HCT116 (cell line): ENCODE results near the gene CSF3R. TPM values are rescaled to one million over a fixed set of nuclear protein-coding genes. Genes with fewer than 3 reads are reported as not detected.

Source experiments
- ATAC-seq: fragments of 200-7000 bp; cut with Tn5 transposase; 2 replicates; pipeline ENCODE4 v1.9.1; 2020; ENCODE audit warnings: mild to moderate bottlenecking, moderate library complexity
- BruUV-seq: library from RNA; stranded (reverse); fragments of 400-500 nt; replicated peaks from 2 replicates; lab custom pipeline; 2021; lab: Mats Ljungman, UMichigan
- CTCF ChIA-PET: fragments of 300-600 bp; sonication (Branson Sonifier 250); formaldehyde crosslinking; loops from one replicate; lab custom pipeline; 2021; ENCODE audit warnings: antibody characterized with exemption; lab: Charles Lee
- POLR2A ChIA-PET: fragments of 300-600, 350-600 bp; sonication (Branson Sonifier 250); formaldehyde crosslinking; loops from one replicate; lab custom pipeline; 2021; ENCODE audit warnings: antibody characterized with exemption; lab: Charles Lee
- RAD21 ChIA-PET, 2 experiments: fragments of 300-600 bp; sonication (Branson Sonifier 250); formaldehyde crosslinking; loops; one replicate each; lab custom pipeline; 2023; ENCODE audit warnings: low total read pairs in 2 of 2; ENCODE audit not compliant: uncharacterized antibody in 2 of 2, unreplicated experiment in 2 of 2, low non-redundant PET in 1 of 2; lab: Charles Lee
- DNase-seq: peaks from one replicate; pipeline ENCODE4 v3.0.0-alpha.2; 2010; ENCODE audit warnings: low read depth, low spot score
- H2AFZ ChIP-seq: fragments of 200-600 bp; shearing (Covaris generic), sonication (generic); 2 replicates; pipeline ENCODE4 v1.6.1; 2017; ENCODE audit warnings: low read depth, mixed run types, mixed read lengths, antibody characterized with exemption, low read length; ENCODE audit not compliant: poor library complexity, severe bottlenecking
- H3K27ac ChIP-seq: 2 replicates; pipeline ENCODE4 v1.5.1; 2012; ENCODE audit warnings: low read depth, low read length
- H3K27me3 ChIP-seq: fragments of 200-600 bp; sonication (generic); 2 replicates; pipeline ENCODE4 v1.6.1; 2016; ENCODE audit warnings: mixed run types, low read length, mixed read lengths; ENCODE audit not compliant: insufficient read depth
- H3K36me3 ChIP-seq, 2 experiments: fragments of 200-500 bp in 1 of 2; fragments of 200-600 bp in 1 of 2; sonication (Bioruptor generic) in 1 of 2; sonication (generic) in 1 of 2; 2 replicates each; pipeline versions ENCODE4 v1.5.1 to v1.6.1; 2014 to 2016; ENCODE audit warnings: low read length in 2 of 2, inconsistent platforms in 1 of 2, mixed read lengths in 1 of 2, mixed run types in 1 of 2; ENCODE audit not compliant: insufficient read depth in 2 of 2, control insufficient read depth in 1 of 2
- H3K4me1 ChIP-seq, 2 experiments: fragments of 200-600 bp in 1 of 2; sonication (generic) in 1 of 2; 2 replicates each; pipeline versions ENCODE4 v1.5.1 to v1.6.1; 2012 to 2017; ENCODE audit warnings: low read length in 2 of 2, inconsistent platforms in 1 of 2, mild to moderate bottlenecking in 1 of 2, mixed read lengths in 1 of 2, mixed run types in 1 of 2, moderate library complexity in 1 of 2; ENCODE audit not compliant: insufficient read depth in 2 of 2, control insufficient read depth in 1 of 2
- H3K4me2 ChIP-seq: fragments of 200-600 bp; sonication (generic); 2 replicates; pipeline ENCODE4 v1.6.1; 2017; ENCODE audit warnings: mixed run types, low read length, mixed read lengths
- H3K4me3 ChIP-seq, 2 experiments: fragments of 200-600 bp in 1 of 2; sonication (generic) in 1 of 2; replicated peaks in 1 of 2; 2 replicates each; pipeline ENCODE4 v1.5.1; 2011 to 2016; ENCODE audit warnings: low read length in 2 of 2, control low read depth in 1 of 2, low read depth in 1 of 2, mild to moderate bottlenecking in 1 of 2, mixed read lengths in 1 of 2, mixed run types in 1 of 2
- H3K79me2 ChIP-seq: fragments of 200-600 bp; sonication (generic); 2 replicates; pipeline ENCODE4 v1.6.1; 2017; ENCODE audit warnings: mild to moderate bottlenecking, mixed run types, low read length, moderate library complexity, mixed read lengths; ENCODE audit not compliant: insufficient read depth
- H3K9ac ChIP-seq: fragments of 200-600 bp; sonication (generic); 2 replicates; pipeline ENCODE4 v1.6.1; 2016; ENCODE audit warnings: low read length, mixed read lengths
- H3K9me2 ChIP-seq: fragments of 200-600 bp; sonication (generic), shearing (Covaris generic); 2 replicates; pipeline ENCODE4 v1.6.1; 2017; ENCODE audit warnings: mixed run types, mild to moderate bottlenecking, moderate library complexity; ENCODE audit not compliant: insufficient read depth
- H3K9me3 ChIP-seq, 2 experiments: fragments of 200-500 bp in 1 of 2; fragments of 200-600 bp in 1 of 2; sonication (Bioruptor generic) in 1 of 2; sonication (generic) in 1 of 2; 2 replicates each; pipeline ENCODE4 v1.6.1; 2014 to 2017; ENCODE audit warnings: low read length in 2 of 2, mixed read lengths in 2 of 2, inconsistent platforms in 1 of 2, low read depth in 1 of 2, mild to moderate bottlenecking in 1 of 2, mixed run types in 1 of 2, moderate library complexity in 1 of 2; ENCODE audit not compliant: control insufficient read depth in 1 of 2, insufficient read depth in 1 of 2
- H4K20me1 ChIP-seq: fragments of 200-600 bp; sonication (generic), shearing (Covaris generic); 2 replicates; pipeline ENCODE4 v1.6.1; 2017; ENCODE audit warnings: mixed run types, mild to moderate bottlenecking, moderate library complexity; ENCODE audit not compliant: insufficient read depth
- ATF3 ChIP-seq: IDR thresholded peaks from 2 replicates; pipeline ENCODE4 v1.6.1; 2012
- CBX3 ChIP-seq: IDR thresholded peaks from 2 replicates; pipeline ENCODE4 v1.6.1; 2012; ENCODE audit warnings: low read depth
- CEBPB ChIP-seq: IDR thresholded peaks from 2 replicates; pipeline ENCODE4 v1.6.1; 2012; ENCODE audit warnings: low read depth
- EZH2 ChIP-seq: fragments of 200-600 bp; sonication (generic); IDR thresholded peaks from 2 replicates; pipeline ENCODE4 v1.6.1; 2017; ENCODE audit warnings: antibody characterized with exemption, mixed run types
- JUND ChIP-seq: IDR thresholded peaks from 2 replicates; pipeline ENCODE4 v1.6.1; 2012
- MAX ChIP-seq: IDR thresholded peaks from 2 replicates; pipeline ENCODE4 v1.6.1; 2012
- POLR2AphosphoS5 ChIP-seq: IDR thresholded peaks from 2 replicates; pipeline ENCODE4 v1.6.1; 2011; ENCODE audit warnings: mild to moderate bottlenecking, low read depth, low read length, moderate library complexity
- RAD21 ChIP-seq: IDR thresholded peaks from 2 replicates; pipeline ENCODE4 v1.6.1; 2012; ENCODE audit warnings: low read depth, mild to moderate bottlenecking
- SP1 ChIP-seq: IDR thresholded peaks from 2 replicates; pipeline ENCODE4 v1.6.1; 2012; ENCODE audit warnings: low read depth
- SRF ChIP-seq: IDR thresholded peaks from 2 replicates; pipeline ENCODE4 v1.6.1; 2012; ENCODE audit warnings: low read depth
- TCF7L2 ChIP-seq: IDR thresholded peaks from 2 replicates; pipeline ENCODE4 v1.7.0; 2011; ENCODE audit warnings: borderline replicate concordance, inconsistent platforms; ENCODE audit not compliant: insufficient read depth, insufficient read length; ENCODE audit errors: extremely low read depth
- intact Hi-C: fragments of 100-400 bp; cut with micrococcal nuclease; formaldehyde crosslinking; loops from 2 replicates; pipeline ENCODE4 v1.10.0; 2022
- total RNA-seq: library from RNA; stranded (reverse); gene quantifications from one replicate; pipeline ENCODE4 v1.2.1, GENCODE V29; 2021; ENCODE audit not compliant: unreplicated experiment

CSF3R gene
- total RNA-seq, 1 experiment from 2014 or later: 0.32 TPM

GRCh38 chr1:36525166-36525565 lies 42.5 kb upstream of the CSF3R start:
- ChIA-PET CTCF (interaction anchor here (1.1 kb wide), 1 partner anchor 9 kb away, joined by 3 read pairs; no protein-coding TSS in a partner anchor), POLR2A (no interaction called here), RAD21 (no interaction called here)
- intact Hi-C loops: no loop called here
- Histone ChIP-seq H3K9ac (no peak overlapping the region), H3K9me3 (no peaks in the 10 kb centered on the region), H3K27ac (no peak overlapping the region), H2AFZ (no peak overlapping the region), H3K4me1 (no peaks in the 10 kb centered on the region), H3K27me3 (no peaks in the 10 kb centered on the region), H3K4me2 (no peak overlapping the region), H4K20me1 (no peaks in the 10 kb centered on the region), H3K79me2 (no peaks in the 10 kb centered on the region), H3K36me3 (no peaks in the 10 kb centered on the region), H3K4me3 (no peak overlapping the region), H3K9me2 (no peaks in the 10 kb centered on the region)
- ATAC-seq (no peak), DNase-seq (no peak)
- no peak for TF ChIP-seq RAD21
- no peak for TF ChIP-seq CEBPB
- TF ChIP-seq EZH2: no peak
- no peak for TF ChIP-seq SRF
- no peak for TF ChIP-seq TCF7L2
- TF ChIP-seq POLR2AphosphoS5: no peak
- TF ChIP-seq CBX3: no peak
- no peak for TF ChIP-seq SP1
- no peak for TF ChIP-seq MAX
- TF ChIP-seq JUND: no peak
- no TSS peak for BruUV-seq

- no peaks in the 10 kb centered on the region for H3K79me2 ChIP-seq
- no peak overlapping the region for H3K9ac ChIP-seq
- intact Hi-C loops: no loop called here
- ATAC-seq: no peak
- no peak for DNase-seq
- no peaks in the 10 kb centered on the region for H3K36me3 ChIP-seq
- BruUV-seq: no TSS peak
- ChIA-PET RAD21 (no interaction called here), CTCF (no interaction called here), POLR2A (no interaction called here)
- H4K20me1 ChIP-seq: no peaks in the 10 kb centered on the region
- TF ChIP-seq ATF3: no peak
- TF ChIP-seq SP1: no peak
- TF ChIP-seq MAX: no peak
- no peak for TF ChIP-seq EZH2
- H3K4me1 ChIP-seq: no peaks in the 10 kb centered on the region
- no peak overlapping the region for H2AFZ ChIP-seq
- H3K4me2 ChIP-seq: no peak overlapping the region
- H3K9me2 ChIP-seq: no peaks in the 10 kb centered on the region
- H3K9me3 ChIP-seq: no peaks in the 10 kb centered on the region
- H3K27ac ChIP-seq: no peak overlapping the region
- H3K4me3 ChIP-seq: no peak overlapping the region
- no peaks in the 10 kb centered on the region for H3K27me3 ChIP-seq
These were observed 41.8 kb upstream of the CSF3R start for GRCh38 chr1:36524359-36525062.
